Measurements from ENCODE around the gene GNG14. TPM values are rescaled to one million over a fixed set of nuclear protein-coding genes. Genes with fewer than 3 reads are reported as not detected.
"Not testable (repeated sequence)": the region's sequence is repeated elsewhere in the genome, so short reads cannot be mapped to it uniquely, and the experiment has no call there.

The GNG14 gene
- total and polyA plus RNA-seq, 12 donors, result not detected

DNA sequence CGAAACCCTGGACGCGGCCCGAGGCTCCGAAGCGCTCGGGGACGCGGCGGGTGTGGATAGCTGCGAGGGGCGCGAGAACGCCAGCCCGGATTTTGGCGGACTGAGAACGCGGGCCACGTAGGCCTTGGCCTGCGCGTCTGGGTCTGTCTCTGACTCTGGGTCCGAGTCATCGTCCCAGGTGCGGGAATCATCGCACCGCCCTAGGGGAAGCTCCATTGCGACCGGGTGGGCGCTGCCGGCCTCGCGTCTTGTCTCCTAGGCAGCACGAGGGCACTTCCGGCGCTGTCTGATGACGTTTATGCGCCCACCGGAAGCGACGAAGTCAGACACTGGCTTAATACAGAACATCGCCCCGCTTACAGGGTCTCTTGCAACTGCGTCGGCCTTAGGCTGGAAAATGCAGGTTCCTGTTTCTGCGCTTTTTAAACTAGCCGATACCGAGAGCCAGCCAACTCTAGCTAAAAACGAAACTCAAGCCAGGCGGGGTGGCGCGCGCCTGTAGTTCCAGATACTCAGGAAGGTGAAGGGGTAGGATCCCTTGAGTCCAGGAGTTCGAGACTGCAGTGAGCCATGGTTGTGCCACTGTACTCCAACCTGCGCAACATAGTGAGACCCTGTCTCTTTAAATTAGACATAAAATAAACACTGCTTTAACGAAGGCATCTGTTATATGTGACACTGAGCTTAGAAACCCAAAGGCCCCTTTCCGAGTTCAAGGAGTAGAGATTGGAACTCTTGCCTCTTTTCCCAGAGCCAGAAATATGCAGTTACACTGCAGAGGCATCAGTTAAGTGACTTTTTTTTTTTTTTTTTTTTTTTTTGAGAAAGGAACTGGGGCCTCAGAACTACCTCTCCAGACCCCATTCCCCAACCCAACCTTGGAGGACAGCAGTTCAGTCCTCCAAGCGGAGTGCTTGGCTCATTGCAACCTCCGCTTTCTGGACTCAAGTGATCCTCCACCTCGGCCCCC lies 8.9 kb downstream of the GNG14 start, which contains the start of gene FBXW9:
TSS of gene FBXW9 (minus strand) at position 266 of the 970 bp plus-strand sequence. CDS start at position 216, 50 bp downstream.
- intact Hi-C loops (cut with DNase I), result no loop called here
- peaks cover 5 to 23% (median 16%) of the 10 kb centered on the region in 9 donors for H3K4me1 ChIP-seq
- H3K4me3 ChIP-seq, result peak within 1 kb of the TSS; percentile 72 to 100 (median 88)
- DNase-seq (peak; percentile 96 to 97), ATAC-seq (peak; percentile 89 to 96 (median 95))
- H3K9me3 ChIP-seq, result no peaks in the 10 kb centered on the region
- 7% methylated on average over 59 of the region's 59 CpGs for WGBS, 2 donors
- no peaks in the 10 kb centered on the region for H3K27me3 ChIP-seq
- H3K27ac ChIP-seq, result peak within 1 kb of the TSS in 9 of 10 donors; percentile 59 to 95 (median 90)
- TF ChIP-seq, protein P1, sequence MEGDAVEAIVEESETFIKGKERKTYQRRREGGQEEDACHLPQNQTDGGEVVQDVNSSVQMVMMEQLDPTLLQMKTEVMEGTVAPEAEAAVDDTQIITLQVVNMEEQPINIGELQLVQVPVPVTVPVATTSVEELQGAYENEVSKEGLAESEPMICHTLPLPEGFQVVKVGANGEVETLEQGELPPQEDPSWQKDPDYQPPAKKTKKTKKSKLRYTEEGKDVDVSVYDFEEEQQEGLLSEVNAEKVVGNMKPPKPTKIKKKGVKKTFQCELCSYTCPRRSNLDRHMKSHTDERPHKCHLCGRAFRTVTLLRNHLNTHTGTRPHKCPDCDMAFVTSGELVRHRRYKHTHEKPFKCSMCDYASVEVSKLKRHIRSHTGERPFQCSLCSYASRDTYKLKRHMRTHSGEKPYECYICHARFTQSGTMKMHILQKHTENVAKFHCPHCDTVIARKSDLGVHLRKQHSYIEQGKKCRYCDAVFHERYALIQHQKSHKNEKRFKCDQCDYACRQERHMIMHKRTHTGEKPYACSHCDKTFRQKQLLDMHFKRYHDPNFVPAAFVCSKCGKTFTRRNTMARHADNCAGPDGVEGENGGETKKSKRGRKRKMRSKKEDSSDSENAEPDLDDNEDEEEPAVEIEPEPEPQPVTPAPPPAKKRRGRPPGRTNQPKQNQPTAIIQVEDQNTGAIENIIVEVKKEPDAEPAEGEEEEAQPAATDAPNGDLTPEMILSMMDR (IDR thresholded peaks at IDR 0.05), result no peak
- H3K36me3 ChIP-seq, result peaks cover 0 to 39% (median 12%) of the 10 kb centered on the region in 9 donors

DNA sequence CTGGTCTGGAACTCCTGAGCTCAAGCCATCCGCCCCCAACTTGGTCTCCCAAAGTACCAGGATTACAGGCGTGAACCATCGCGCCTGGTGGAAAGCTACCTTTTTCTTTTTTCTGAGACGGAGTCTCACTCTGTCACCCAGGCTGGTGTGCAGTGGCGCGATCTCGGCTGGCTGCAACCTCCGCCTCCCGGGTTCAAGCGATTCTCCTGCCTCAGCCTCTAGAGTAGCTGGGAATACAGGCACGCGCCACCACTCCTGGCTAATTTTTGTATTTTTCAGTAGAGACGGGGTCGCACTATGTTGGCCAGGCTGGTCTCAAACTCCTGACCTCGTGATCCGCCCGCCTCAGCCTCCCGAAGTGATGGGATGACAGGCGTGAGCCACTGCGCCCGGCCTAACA lies 9.6 kb downstream of the GNG14 start:
- peak overlapping the region in 5 of 10 donors; percentile 81 to 92 (median 87) for H3K4me3 ChIP-seq

DNA sequence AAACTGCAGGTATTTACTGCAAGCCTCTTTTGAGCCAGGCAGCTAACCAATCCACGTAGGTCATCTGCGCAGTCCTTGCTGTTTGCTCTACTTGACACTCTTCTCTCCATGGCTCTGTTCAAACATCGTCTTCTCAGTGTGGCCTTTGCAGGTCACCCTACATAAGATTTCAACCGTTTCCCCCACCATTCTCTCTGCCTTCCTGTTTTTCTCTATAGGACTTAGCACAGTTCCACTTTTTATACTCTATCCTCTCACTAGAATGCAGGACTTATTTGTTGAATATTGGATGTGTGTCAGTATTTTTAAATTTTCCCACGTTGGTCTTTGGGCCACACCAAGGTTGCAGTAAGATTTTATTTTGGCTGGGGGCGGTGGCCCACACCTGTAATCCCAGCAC lies 10.3 kb downstream of the GNG14 start:
- H3K4me3 ChIP-seq, result no peak overlapping the region
- intact Hi-C loops (cut with DNase I), result no loop called here
- peaks cover 5 to 23% (median 16%) of the 10 kb centered on the region in 9 donors for H3K4me1 ChIP-seq
- no peaks in the 10 kb centered on the region for H3K27me3 ChIP-seq
- no peak overlapping the region for H3K27ac ChIP-seq
- ATAC-seq, result no peak
- 78 to 82% methylated on average over 6 of the region's 6 CpGs for WGBS, 2 donors
- TF ChIP-seq, protein P1 (IDR thresholded peaks at IDR 0.05), result no peak
- DNase-seq, result no peak
- no peaks in the 10 kb centered on the region for H3K9me3 ChIP-seq
- H3K36me3 ChIP-seq, result peaks cover 4 to 53% (median 26%) of the 10 kb centered on the region in 9 donors

More for the DNA sequence above, 9.6 kb downstream of the GNG14 start:
- peaks cover 0 to 46% (median 20%) of the 10 kb centered on the region in 9 donors for H3K36me3 ChIP-seq
- intact Hi-C loops (cut with DNase I); ATAC-seq; H3K27me3 ChIP-seq; DNase-seq; H3K9me3 ChIP-seq: not testable (repeated sequence)
- 96 to 97% methylated on average over 22 of the region's 22 CpGs for WGBS, 2 donors
- H3K27ac ChIP-seq, result peak overlapping the region in 2 of 10 donors; percentile 90
- peaks cover 5 to 23% (median 16%) of the 10 kb centered on the region in 9 donors for H3K4me1 ChIP-seq

GRCh38 chr19:12701596-12702282 lies 13.9 kb downstream of the GNG14 start:
- Histone ChIP-seq H3K4me3 (no peak overlapping the region), H3K27me3 (no peaks in the 10 kb centered on the region), H3K4me1 (peaks cover 0 to 7% (median 5%) of the 10 kb centered on the region in 9 donors), H3K27ac (no peak overlapping the region), H3K36me3 (peaks cover 7 to 89% (median 61%) of the 10 kb centered on the region in 9 donors), H3K9me3 (no peaks in the 10 kb centered on the region)
- TF ChIP-seq, protein P1 (IDR thresholded peaks at IDR 0.05), result no peak
- WGBS, 2 donors, result 91 to 93% methylated on average over 33 of the region's 33 CpGs
- intact Hi-C loops (cut with DNase I), result loop anchor here in 1 of 10 donors (10.0 kb wide), 1 partner anchor 103 kb away; the partner anchor contains the start of genes PRDX2, RNASEH2A and THSD8
- no peak for DNase-seq
- ATAC-seq, result peak in 3 of 8 donors; percentile 5 to 24 (median 8)
